Effector memory CD4-positive, alpha-beta T cell (primary cell): ENCODE measurements around the gene SLC25A15.

Experiments used
- DNase-seq, 3 donors: peaks; one replicate each; pipeline ENCODE4 v3.0.0-alpha.2; 2020
- H3K27ac ChIP-seq: 2 replicates; pipeline ENCODE4 v1.7.0; 2013; ENCODE audit warnings: mild to moderate bottlenecking, low read length, moderate library complexity; ENCODE audit not compliant: insufficient read depth, poor library complexity, severe bottlenecking
- H3K27me3 ChIP-seq: replicated peaks from 2 replicates; pipeline ENCODE4 v1.7.0; 2013; ENCODE audit warnings: mild to moderate bottlenecking, low read length; ENCODE audit not compliant: insufficient read depth, control insufficient read depth, poor library complexity, severe bottlenecking
- H3K36me3 ChIP-seq: 2 replicates; pipeline ENCODE4 v1.7.0; 2013; ENCODE audit warnings: mild to moderate bottlenecking, low read length, moderate library complexity; ENCODE audit not compliant: control insufficient read depth, insufficient read depth
- H3K4me1 ChIP-seq: 2 replicates; pipeline ENCODE4 v1.7.0; 2013; ENCODE audit warnings: low read length, mild to moderate bottlenecking; ENCODE audit not compliant: control insufficient read depth, insufficient read depth, poor library complexity, severe bottlenecking
- H3K4me3 ChIP-seq: 2 replicates; pipeline ENCODE4 v1.7.0; 2013; ENCODE audit warnings: low read length, low read depth, mild to moderate bottlenecking; ENCODE audit not compliant: insufficient read depth, poor library complexity, severe bottlenecking
- H3K9me3 ChIP-seq: 2 replicates; pipeline ENCODE4 v1.7.0; 2013; ENCODE audit warnings: mild to moderate bottlenecking, low read length, moderate library complexity; ENCODE audit not compliant: control insufficient read depth

The SLC25A15 gene

DNA sequence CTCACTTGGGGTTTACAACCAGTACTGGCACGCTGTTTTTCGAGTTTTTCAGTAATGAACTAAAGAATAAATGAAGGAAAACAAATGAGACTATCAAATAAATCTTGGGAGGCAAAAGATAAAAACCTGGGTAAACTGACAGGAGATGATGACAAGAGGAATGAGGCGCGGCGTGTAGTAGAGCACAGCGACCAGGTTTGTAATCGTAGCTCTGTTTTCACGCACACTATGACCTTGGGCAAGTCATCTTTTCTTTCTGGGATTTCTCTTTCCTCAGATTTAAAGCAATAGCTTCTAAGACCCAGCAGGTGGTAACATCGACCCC is 18.8 kb upstream of the SLC25A15 start:
- peaks cover 14% of the 10 kb centered on the region for H3K4me1 ChIP-seq
- H3K27me3 ChIP-seq, result no peaks in the 10 kb centered on the region
- no peaks in the 10 kb centered on the region for H3K36me3 ChIP-seq
- peak overlapping the region; percentile 96 for H3K4me3 ChIP-seq
- DNase-seq, result no peak
- H3K9me3 ChIP-seq, result no peaks in the 10 kb centered on the region
- H3K27ac ChIP-seq, result peak overlapping the region; percentile 89

DNA sequence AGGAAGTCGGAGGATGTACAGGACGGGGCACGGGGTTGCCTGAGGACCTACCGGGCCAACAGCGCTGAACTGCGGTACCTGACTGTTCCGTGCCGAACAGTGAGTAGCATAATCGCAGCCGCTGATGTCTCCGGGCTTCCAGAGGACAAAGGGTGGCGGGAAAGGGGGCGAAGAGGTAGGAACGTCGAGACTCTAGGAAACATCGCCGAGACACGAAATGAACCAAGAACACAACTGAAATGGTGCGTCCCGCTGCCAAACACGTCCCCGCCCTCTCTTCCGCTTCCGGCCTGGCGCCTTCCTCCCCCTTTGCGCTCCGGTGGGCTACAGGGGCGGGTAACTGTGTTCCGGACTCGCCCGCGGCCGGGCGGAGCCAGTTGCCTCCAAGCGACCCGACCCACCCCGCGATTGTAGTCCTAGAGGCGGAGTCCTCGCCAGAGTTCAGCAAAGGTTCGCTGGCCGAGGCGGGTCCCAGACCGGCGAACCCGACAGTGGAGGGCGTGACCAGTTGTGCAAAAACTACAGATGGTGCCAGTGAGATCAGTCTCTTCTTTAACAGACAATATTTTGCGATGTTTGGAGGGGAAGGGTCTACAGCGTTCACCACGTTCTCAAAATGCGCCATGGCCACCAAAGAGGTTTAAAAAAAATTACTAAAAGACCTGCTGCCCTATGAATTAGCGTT is 18.3 kb upstream of the SLC25A15 start, which contains the start of gene MRPS31:
MRPS31 (minus strand) TSS at position 257 of the 685 bp plus-strand sequence; CDS start at position 203, 54 bp downstream.
- H3K27me3 ChIP-seq, result no peaks in the 10 kb centered on the region
- no peaks in the 10 kb centered on the region for H3K9me3 ChIP-seq
- H3K4me1 ChIP-seq, result peaks cover 18% of the 10 kb centered on the region
- DNase-seq, result peak; percentile 87 to 90 (median 88)
- peak within 1 kb of the TSS; percentile 96 for H3K4me3 ChIP-seq
- no peaks in the 10 kb centered on the region for H3K36me3 ChIP-seq
- H3K27ac ChIP-seq, result peak within 1 kb of the TSS; percentile 89

- Histone ChIP-seq H3K9me3 (no peaks in the 10 kb centered on the region), H3K27me3 (no peaks in the 10 kb centered on the region), H3K36me3 (no peaks in the 10 kb centered on the region), H3K4me1 (peaks cover 31% of the 10 kb centered on the region), H3K4me3 (no peak overlapping the region), H3K27ac (no peak overlapping the region)
- DNase-seq, result no peak
These were observed 16.5 kb upstream of the SLC25A15 start for GRCh38 chr13:40772765-40773473.

- Histone ChIP-seq H3K27me3 (no peaks in the 10 kb centered on the region), H3K4me1 (peaks cover 29% of the 10 kb centered on the region), H3K9me3 (no peaks in the 10 kb centered on the region), H3K27ac (no peak overlapping the region), H3K4me3 (no peak overlapping the region), H3K36me3 (no peaks in the 10 kb centered on the region)
- DNase-seq, result no peak
These were observed 14.7 kb upstream of the SLC25A15 start for GRCh38 chr13:40774672-40775071.

DNA sequence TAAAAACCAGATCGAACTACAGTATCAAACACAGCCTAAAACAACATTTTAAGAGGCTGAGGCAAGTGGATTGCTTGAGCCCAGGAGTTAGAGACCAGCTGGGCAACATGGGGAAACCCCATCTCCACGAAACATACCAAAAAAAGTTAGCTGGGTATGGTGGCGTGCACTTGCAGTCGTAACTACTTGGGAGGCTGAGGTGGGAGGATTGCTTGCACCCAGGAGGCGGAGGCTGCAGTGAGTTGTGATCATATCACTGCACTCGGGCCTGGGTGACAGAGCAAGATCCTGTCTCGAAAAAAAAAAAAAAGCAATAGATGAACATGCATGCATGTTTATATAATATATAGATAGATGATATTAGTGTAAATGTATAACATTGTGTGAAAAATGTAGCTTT is 13.2 kb upstream of the SLC25A15 start:
- peak overlapping the region; percentile 79 for H3K27ac ChIP-seq
- no peaks in the 10 kb centered on the region for H3K36me3 ChIP-seq
- peaks cover 21% of the 10 kb centered on the region for H3K4me1 ChIP-seq
- H3K9me3 ChIP-seq, result no peaks in the 10 kb centered on the region
- H3K27me3 ChIP-seq, result no peaks in the 10 kb centered on the region
- no peak for DNase-seq
- H3K4me3 ChIP-seq, result peak overlapping the region; percentile 22

GRCh38 chr13:40776681-40777165 is 12.7 kb upstream of the SLC25A15 start:
- no peaks in the 10 kb centered on the region for H3K27me3 ChIP-seq
- no peaks in the 10 kb centered on the region for H3K36me3 ChIP-seq
- peak; percentile 47 to 66 (median 65) for DNase-seq
- H3K4me3 ChIP-seq, result peak overlapping the region; percentile 22
- peak overlapping the region; percentile 79 for H3K27ac ChIP-seq
- H3K9me3 ChIP-seq, result no peaks in the 10 kb centered on the region
- peaks cover 21% of the 10 kb centered on the region for H3K4me1 ChIP-seq

DNA sequence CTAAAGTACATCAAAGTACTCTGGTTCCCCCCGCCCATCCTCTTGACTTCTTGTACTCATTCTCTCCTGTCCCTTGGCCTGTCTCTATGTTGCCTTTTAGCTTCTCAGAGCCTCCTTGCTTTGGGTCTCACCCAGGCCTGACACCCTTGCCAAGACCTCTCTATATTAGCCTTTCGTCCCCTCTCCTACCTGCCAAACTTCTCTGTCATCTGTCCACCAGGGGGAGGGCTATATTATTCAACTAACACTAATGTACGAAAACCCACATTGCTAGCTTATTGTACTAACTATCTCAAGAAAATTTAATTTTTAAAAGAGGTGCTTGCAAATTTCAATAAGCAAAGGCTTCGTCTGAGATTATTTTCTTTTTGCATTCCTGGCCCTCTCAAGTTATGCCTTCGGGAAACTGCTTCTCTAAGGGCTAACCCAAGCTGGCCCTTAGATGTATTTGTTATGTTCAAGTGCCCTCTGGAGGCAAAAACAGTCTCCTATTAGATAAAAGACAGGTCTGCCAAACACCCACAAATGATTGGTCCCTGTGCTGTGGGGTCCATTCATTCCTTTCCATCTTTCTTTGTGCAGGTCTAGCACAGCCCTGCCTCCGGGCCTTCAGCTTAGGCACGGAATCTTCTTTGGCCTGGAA is 12.1 kb upstream of the SLC25A15 start:
- peak in 1 of 3 donors; percentile 21 for DNase-seq

GRCh38 chr13:40777809-40778175 is 11.6 kb upstream of the SLC25A15 start:
- H3K36me3 ChIP-seq, result no peaks in the 10 kb centered on the region
- H3K4me1 ChIP-seq, result peaks cover 21% of the 10 kb centered on the region
- peak overlapping the region; percentile 79 for H3K27ac ChIP-seq
- no peak overlapping the region for H3K4me3 ChIP-seq
- no peaks in the 10 kb centered on the region for H3K9me3 ChIP-seq
- no peaks in the 10 kb centered on the region for H3K27me3 ChIP-seq
- no peak for DNase-seq

More for the DNA sequence above, 12.1 kb upstream of the SLC25A15 start:
- H3K27ac ChIP-seq, result peak overlapping the region; percentile 79
- H3K36me3 ChIP-seq, result no peaks in the 10 kb centered on the region
- H3K27me3 ChIP-seq, result no peaks in the 10 kb centered on the region
- peaks cover 21% of the 10 kb centered on the region for H3K4me1 ChIP-seq
- H3K9me3 ChIP-seq, result no peaks in the 10 kb centered on the region
- peak overlapping the region; percentile 22 for H3K4me3 ChIP-seq

- no peaks in the 10 kb centered on the region for H3K9me3 ChIP-seq
- H3K27me3 ChIP-seq, result no peaks in the 10 kb centered on the region
- peaks cover 21% of the 10 kb centered on the region for H3K4me1 ChIP-seq
- H3K4me3 ChIP-seq, result no peak overlapping the region
- no peaks in the 10 kb centered on the region for H3K36me3 ChIP-seq
- peak overlapping the region; percentile 10 for H3K27ac ChIP-seq
- DNase-seq, result no peak
These were observed 10.4 kb upstream of the SLC25A15 start for GRCh38 chr13:40779049-40779448.

DNA sequence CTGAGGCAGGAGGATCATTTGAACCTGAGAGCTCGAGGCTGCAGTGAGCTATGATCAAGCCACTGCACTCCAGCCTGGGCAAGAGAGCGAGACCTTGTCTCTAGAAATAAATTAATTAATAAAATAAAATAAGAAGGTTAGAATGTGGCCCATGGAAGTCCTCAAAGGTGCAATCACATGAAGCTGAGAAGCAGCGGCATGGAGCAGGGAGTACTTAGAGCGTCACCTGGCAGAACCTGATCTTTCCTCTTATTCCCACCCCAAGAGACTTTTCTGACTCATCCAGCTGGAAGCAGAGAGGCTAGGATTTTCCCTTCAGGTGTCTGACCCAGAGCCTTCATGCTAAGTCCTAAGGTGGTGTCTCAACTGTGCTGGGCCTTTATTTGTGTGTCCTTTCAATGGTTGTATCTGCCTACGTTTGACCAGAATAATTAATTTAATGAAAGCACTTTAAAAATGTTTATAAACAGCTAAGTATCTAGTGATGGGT is 9.6 kb upstream of the SLC25A15 start:
- Histone ChIP-seq H3K27ac (no peak overlapping the region), H3K4me3 (no peak overlapping the region), H3K27me3 (no peaks in the 10 kb centered on the region), H3K9me3 (no peaks in the 10 kb centered on the region), H3K36me3 (no peaks in the 10 kb centered on the region), H3K4me1 (peaks cover 21% of the 10 kb centered on the region)
- no peak for DNase-seq
